ENCODE results near the gene ITGBL1.
A peak's percentile ranks its signal among the peaks of the same experiment; 100 is the strongest.

ITGBL1 gene

GRCh38 chr13:101415358-101416174, 36.9 kb upstream of the ITGBL1 start (continued):
- TF ChIP-seq REST (tag by site-specific recombination; IDR thresholded peaks at IDR 0.05) (no peak), ZSCAN30 (tag by site-specific recombination; IDR thresholded peaks at IDR 0.05) (no peak), HOXC10 (CRISPR knock-in tag; IDR thresholded peaks at IDR 0.05) (no peak), ZBTB7A (tag by site-specific recombination; IDR thresholded peaks at IDR 0.05; ENCODE audit: low read depth) (no peak), SP3 (tag by site-specific recombination; IDR thresholded peaks at IDR 0.05) (no peak), ZNF610 (tag by site-specific recombination; IDR thresholded peaks at IDR 0.05; ENCODE audit: borderline replicate concordance) (no peak), ZNF830 (tag by site-specific recombination; IDR thresholded peaks at IDR 0.05; ENCODE audit: low read depth) (no peak), YY1 (tag by site-specific recombination; IDR thresholded peaks at IDR 0.05) (no peak), ZBTB48 (tag by site-specific recombination; IDR thresholded peaks at IDR 0.05) (no peak), ZNF677 (tag by site-specific recombination; IDR thresholded peaks at IDR 0.05) (no peak), OSR2 (tag by site-specific recombination; IDR thresholded peaks at IDR 0.05) (no peak), ZNF175 (tag by site-specific recombination; IDR thresholded peaks at IDR 0.05) (no peak), KLF17 (tag by site-specific recombination; IDR thresholded peaks at IDR 0.05) (no peak), KLF16 (tag by site-specific recombination; IDR thresholded peaks at IDR 0.05) (peak; percentile 47; the same call in 1 of the 2 replicates), ZNF48 (tag by site-specific recombination; IDR thresholded peaks at IDR 0.05) (no peak), SETDB1 (IDR thresholded peaks at IDR 0.05; ENCODE audit: insufficient read length, low read length) (no peak), ZNF624 (tag by site-specific recombination; IDR thresholded peaks at IDR 0.05) (no peak), ZNF354C (tag by site-specific recombination; IDR thresholded peaks at IDR 0.05; ENCODE audit: borderline replicate concordance, low read depth) (no peak), ZNF423 (tag by site-specific recombination; IDR thresholded peaks at IDR 0.05) (no peak), KLF7 (tag by site-specific recombination; IDR thresholded peaks at IDR 0.05; ENCODE audit: borderline replicate concordance) (no peak), ZNF138 (tag by site-specific recombination; IDR thresholded peaks at IDR 0.05; ENCODE audit: borderline replicate concordance) (no peak), TRIM28 (IDR thresholded peaks at IDR 0.05; ENCODE audit: borderline replicate concordance, low read length) (no peak), ZNF530 (tag by site-specific recombination; IDR thresholded peaks at IDR 0.05; ENCODE audit: low read depth) (no peak), GLIS2 (tag by site-specific recombination; IDR thresholded peaks at IDR 0.05) (0 out of 2 replicates have a peak, but pooled peaks have one; percentile 13), ZNF2 (tag by site-specific recombination; IDR thresholded peaks at IDR 0.05) (no peak)
- TF ChIP-seq, protein P1, sequence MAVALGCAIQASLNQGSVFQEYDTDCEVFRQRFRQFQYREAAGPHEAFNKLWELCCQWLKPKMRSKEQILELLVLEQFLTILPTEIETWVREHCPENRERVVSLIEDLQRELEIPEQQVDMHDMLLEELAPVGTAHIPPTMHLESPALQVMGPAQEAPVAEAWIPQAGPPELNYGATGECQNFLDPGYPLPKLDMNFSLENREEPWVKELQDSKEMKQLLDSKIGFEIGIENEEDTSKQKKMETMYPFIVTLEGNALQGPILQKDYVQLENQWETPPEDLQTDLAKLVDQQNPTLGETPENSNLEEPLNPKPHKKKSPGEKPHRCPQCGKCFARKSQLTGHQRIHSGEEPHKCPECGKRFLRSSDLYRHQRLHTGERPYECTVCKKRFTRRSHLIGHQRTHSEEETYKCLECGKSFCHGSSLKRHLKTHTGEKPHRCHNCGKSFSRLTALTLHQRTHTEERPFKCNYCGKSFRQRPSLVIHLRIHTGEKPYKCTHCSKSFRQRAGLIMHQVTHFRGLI (tag by site-specific recombination; IDR thresholded peaks at IDR 0.05) = no peak
- TF ChIP-seq, protein P2, sequence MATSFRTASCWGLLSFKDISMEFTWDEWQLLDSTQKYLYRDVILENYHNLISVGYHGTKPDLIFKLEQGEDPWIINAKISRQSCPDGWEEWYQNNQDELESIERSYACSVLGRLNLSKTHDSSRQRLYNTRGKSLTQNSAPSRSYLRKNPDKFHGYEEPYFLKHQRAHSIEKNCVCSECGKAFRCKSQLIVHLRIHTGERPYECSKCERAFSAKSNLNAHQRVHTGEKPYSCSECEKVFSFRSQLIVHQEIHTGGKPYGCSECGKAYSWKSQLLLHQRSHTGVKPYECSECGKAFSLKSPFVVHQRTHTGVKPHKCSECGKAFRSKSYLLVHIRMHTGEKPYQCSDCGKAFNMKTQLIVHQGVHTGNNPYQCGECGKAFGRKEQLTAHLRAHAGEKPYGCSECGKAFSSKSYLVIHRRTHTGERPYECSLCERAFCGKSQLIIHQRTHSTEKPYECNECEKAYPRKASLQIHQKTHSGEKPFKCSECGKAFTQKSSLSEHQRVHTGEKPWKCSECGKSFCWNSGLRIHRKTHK (tag by site-specific recombination; IDR thresholded peaks at IDR 0.05) = no peak
- TF ChIP-seq, protein P3, sequence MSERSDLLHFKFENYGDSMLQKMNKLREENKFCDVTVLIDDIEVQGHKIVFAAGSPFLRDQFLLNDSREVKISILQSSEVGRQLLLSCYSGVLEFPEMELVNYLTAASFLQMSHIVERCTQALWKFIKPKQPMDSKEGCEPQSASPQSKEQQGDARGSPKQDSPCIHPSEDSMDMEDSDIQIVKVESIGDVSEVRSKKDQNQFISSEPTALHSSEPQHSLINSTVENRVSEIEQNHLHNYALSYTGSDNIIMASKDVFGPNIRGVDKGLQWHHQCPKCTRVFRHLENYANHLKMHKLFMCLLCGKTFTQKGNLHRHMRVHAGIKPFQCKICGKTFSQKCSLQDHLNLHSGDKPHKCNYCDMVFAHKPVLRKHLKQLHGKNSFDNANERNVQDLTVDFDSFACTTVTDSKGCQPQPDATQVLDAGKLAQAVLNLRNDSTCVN (tag by site-specific recombination; optimal IDR thresholded peaks at IDR 0.05) = peak; percentile 45
- TF ChIP-seq, protein P4, sequence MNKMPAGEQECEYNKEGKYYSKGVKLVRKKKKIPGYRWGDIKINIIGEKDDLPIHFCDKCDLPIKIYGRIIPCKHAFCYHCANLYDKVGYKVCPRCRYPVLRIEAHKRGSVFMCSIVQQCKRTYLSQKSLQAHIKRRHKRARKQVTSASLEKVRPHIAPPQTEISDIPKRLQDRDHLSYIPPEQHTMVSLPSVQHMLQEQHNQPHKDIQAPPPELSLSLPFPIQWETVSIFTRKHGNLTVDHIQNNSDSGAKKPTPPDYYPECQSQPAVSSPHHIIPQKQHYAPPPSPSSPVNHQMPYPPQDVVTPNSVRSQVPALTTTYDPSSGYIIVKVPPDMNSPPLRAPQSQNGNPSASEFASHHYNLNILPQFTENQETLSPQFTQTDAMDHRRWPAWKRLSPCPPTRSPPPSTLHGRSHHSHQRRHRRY (tag by site-specific recombination; IDR thresholded peaks at IDR 0.05) = no peak

Measured in HEK293 (cell line).